GM13977 (cell line): ENCODE measurements around the gene SLC4A9.

ENCODE experiments used
- DNase-seq: peaks from one replicate; pipeline ENCODE4 v3.0.0; 2012; ENCODE audit warnings: low spot score
- CTCF ChIP-seq: IDR thresholded peaks from 2 replicates; pipeline ENCODE4 v1.5.1; 2012; ENCODE audit warnings: mild to moderate bottlenecking, control low read depth; ENCODE audit not compliant: insufficient read depth; ENCODE audit errors: extremely low read depth, missing control alignments
- in situ Hi-C: fragments of 300-500 bp; cut with MboI; formaldehyde crosslinking; loops from one replicate; pipeline ENCODE4 v1.12.0; 2022; ENCODE audit warnings: low sequenced_read_pairs, low pct_unique_long_range_greater_than_20kb, mixed read lengths, inconsistent platforms; ENCODE audit not compliant: unreplicated experiment

SLC4A9 gene

DNA sequence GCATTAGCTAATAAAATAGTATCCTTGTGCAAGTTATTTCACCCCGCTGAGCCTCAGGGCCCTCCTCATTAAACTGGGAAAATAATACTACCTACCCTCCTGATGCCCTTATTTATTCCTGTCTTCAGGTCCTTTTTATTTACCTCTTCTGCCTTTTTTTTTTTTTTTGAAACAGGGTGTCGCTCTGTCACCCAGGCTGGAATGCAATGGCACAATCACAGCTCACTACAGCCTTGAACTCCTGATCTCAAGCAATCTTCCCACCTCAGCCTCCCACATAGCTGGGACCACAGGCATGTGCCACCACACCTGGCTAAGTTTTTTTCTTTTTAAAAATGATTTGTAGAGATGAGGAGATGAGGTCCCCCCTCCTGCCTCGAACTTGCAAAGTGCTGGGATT lies 34.5 kb upstream of the SLC4A9 start:
- no peak for TF ChIP-seq CTCF
- no peak for DNase-seq
- in situ Hi-C loops = no loop called here

DNA sequence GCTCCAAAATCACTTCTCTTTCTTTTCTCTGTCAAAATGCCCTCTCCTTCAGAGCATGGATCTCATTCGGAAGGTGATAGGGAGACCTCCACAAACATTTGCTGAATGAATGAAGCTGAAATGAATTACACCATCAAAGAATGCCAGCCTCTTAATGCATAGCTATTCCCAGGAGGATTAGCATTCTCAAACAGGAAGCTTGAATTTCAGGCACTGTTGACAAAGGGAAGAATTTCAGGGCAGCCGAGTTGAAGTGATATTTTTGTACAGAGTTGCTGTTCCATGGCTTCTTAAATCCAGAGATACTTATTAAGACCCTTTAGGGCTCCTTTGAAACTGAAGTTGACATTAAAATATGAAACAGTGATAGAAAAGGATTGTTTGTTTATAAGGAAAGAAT lies 32.4 kb upstream of the SLC4A9 start:
- no peak for DNase-seq
- no peak for TF ChIP-seq CTCF
- in situ Hi-C loops = no loop called here

GRCh38 chr5:140328036-140328764 lies 31.8 kb upstream of the SLC4A9 start:
- in situ Hi-C loops = no loop called here
- TF ChIP-seq CTCF = no peak
- no peak for DNase-seq

- no peak for TF ChIP-seq CTCF
- no peak for DNase-seq
- in situ Hi-C loops = no loop called here
These were observed 30.1 kb upstream of the SLC4A9 start for GRCh38 chr5:140329739-140330481.

GRCh38 chr5:140331638-140332037 lies 28.4 kb upstream of the SLC4A9 start:
- no peak for TF ChIP-seq CTCF
- in situ Hi-C loops = no loop called here
- no peak for DNase-seq

DNA sequence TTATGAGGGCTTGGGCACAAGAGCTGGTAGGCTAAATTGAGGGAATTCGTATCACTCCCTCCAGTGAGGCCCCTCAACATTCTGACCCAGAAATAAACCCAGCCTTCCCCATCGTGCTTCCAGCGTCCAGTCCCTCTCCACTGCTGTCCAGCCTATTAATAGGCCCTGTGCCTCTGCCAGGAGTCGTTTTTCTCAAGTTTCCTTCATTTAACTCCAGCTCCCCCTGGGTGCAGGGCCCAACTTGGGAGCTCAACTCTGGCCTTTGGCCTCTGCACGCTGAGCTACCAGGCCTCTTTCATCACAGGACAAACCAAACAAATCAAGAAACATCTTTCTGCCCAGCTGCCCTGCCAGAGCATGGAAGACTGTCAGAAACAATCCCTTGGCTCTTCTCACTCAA lies 23.6 kb upstream of the SLC4A9 start:
- TF ChIP-seq CTCF = no peak
- in situ Hi-C loops = no loop called here
- no peak for DNase-seq
